Inflammatory macrophage treated with lipopolysaccharide for 1 hour (primary cell): ENCODE measurements around the gene CACNA1H.
"Not testable (repeated sequence)": the region's sequence is repeated elsewhere in the genome, so short reads cannot be mapped to it uniquely, and the experiment has no call there.

Experiments used
- DNase-seq, 2 donors: peaks; one replicate each; pipeline ENCODE4 v3.0.0-alpha.2; 2020 to 2022

Gene CACNA1H

GRCh38 chr16:1230471-1231212 lies 77.7 kb downstream of the CACNA1H start:
- not testable (repeated sequence) for DNase-seq

GRCh38 chr16:1231301-1231700 lies 78.4 kb downstream of the CACNA1H start:
- not testable (repeated sequence) for DNase-seq

- not testable (repeated sequence) for DNase-seq
Measured at GRCh38 chr16:1232049-1232748, 79.3 kb downstream of the CACNA1H start.

- not testable (repeated sequence) for DNase-seq
Measured at GRCh38 chr16:1236659-1237058, 83.8 kb downstream of the CACNA1H start.

GRCh38 chr16:1237990-1238389 lies 85.1 kb downstream of the CACNA1H start:
- no peak for DNase-seq

- DNase-seq: not testable (repeated sequence)
Measured at GRCh38 chr16:1238909-1239308, 86.0 kb downstream of the CACNA1H start.

GRCh38 chr16:1239575-1239974 lies 86.7 kb downstream of the CACNA1H start:
- DNase-seq: not testable (repeated sequence)

GRCh38 chr16:1240436-1240835 lies 87.5 kb downstream of the CACNA1H start, which contains the start of gene TPSAB1:
TPSAB1 (plus strand) TSS chr16:1240705; CDS start chr16:1240939, 234 bp downstream.
- DNase-seq: not testable (repeated sequence)

GRCh38 chr16:1241081-1241480 lies 88.2 kb downstream of the CACNA1H start:
- DNase-seq: not testable (repeated sequence)

- DNase-seq: not testable (repeated sequence)
Measured at GRCh38 chr16:1243363-1243762, 90.5 kb downstream of the CACNA1H start.

- not testable (repeated sequence) for DNase-seq
Measured at GRCh38 chr16:1243907-1244850, 91.3 kb downstream of the CACNA1H start.

GRCh38 chr16:1244881-1245280 lies 92.0 kb downstream of the CACNA1H start:
- DNase-seq: peak in 1 of 2 donors; percentile 28

- DNase-seq: no peak
Measured at GRCh38 chr16:1245452-1246020, 92.6 kb downstream of the CACNA1H start.

- DNase-seq: not testable (repeated sequence)
Measured at GRCh38 chr16:1247903-1248537, 95.1 kb downstream of the CACNA1H start.

GRCh38 chr16:1249031-1249755 lies 96.3 kb downstream of the CACNA1H start:
- not testable (repeated sequence) for DNase-seq

- not testable (repeated sequence) for DNase-seq
Measured at GRCh38 chr16:1253701-1254364, 100.9 kb downstream of the CACNA1H start.

- DNase-seq: not testable (repeated sequence)
Measured at GRCh38 chr16:1254821-1255220, 101.9 kb downstream of the CACNA1H start.

GRCh38 chr16:1255276-1256122 lies 102.6 kb downstream of the CACNA1H start, which contains the start of gene TPSD1:
TPSD1 (plus strand) TSS chr16:1256069; CDS start chr16:1256281, 212 bp downstream.
- DNase-seq: not testable (repeated sequence)

- not testable (repeated sequence) for DNase-seq
Measured at GRCh38 chr16:1256296-1256873, 103.5 kb downstream of the CACNA1H start.
